ENCODE results near the gene ALX3.

DNA sequence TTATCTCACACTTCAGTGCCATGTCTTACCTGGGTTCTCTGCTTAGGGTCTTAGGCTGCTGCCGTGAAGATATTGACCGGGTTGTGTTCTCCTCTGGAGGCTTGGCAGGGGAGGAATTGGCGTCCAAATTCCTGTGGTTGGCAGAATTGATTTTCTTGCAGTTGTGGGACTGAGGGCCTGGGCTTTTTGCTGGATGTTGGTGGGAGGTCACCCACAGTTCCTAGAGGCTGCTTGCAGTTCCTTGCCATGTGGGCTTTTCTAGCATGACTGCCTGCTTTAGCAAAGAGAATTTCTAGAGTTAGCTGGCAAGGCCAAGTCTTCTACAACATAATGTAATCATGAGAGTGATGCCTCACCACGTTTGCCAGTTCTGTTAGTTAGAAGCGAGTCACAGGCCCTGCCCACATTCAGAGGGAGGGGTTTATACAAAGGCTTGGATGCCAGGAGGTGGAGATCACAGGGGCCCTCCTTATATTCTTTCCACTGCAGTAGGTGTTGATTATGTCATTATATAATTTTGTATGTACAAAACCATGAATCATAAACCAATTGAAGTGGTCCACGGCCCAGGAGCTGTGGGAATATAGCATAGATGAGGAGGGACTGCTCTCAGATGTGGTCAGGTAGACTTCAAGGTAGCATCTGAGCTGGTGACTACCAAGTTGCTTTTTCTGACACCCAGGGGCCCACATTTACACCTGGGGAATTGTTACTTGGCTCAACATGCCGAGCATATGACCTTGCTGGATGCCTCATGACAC is 48.3 kb upstream of the ALX3 start:
- TF ChIP-seq EZH2 (IDR thresholded peaks at IDR 0.05; ENCODE audit: low read length): no peak
- TF ChIP-seq, protein P1, sequence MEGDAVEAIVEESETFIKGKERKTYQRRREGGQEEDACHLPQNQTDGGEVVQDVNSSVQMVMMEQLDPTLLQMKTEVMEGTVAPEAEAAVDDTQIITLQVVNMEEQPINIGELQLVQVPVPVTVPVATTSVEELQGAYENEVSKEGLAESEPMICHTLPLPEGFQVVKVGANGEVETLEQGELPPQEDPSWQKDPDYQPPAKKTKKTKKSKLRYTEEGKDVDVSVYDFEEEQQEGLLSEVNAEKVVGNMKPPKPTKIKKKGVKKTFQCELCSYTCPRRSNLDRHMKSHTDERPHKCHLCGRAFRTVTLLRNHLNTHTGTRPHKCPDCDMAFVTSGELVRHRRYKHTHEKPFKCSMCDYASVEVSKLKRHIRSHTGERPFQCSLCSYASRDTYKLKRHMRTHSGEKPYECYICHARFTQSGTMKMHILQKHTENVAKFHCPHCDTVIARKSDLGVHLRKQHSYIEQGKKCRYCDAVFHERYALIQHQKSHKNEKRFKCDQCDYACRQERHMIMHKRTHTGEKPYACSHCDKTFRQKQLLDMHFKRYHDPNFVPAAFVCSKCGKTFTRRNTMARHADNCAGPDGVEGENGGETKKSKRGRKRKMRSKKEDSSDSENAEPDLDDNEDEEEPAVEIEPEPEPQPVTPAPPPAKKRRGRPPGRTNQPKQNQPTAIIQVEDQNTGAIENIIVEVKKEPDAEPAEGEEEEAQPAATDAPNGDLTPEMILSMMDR (optimal IDR thresholded peaks at IDR 0.05 in 1 of 3, IDR thresholded peaks at IDR 0.05 in 1 of 3, conservative IDR thresholded peaks at IDR 0.05 in 1 of 3; ENCODE audit: extremely low read depth in 1 of 3, insufficient read depth in 2 of 3, low read length in 3 of 3): no peak

Data from keratinocyte (primary cell).